ENCODE results near the gene DCANP1.

GRCh38 chr5:135440916-135441315 lies 6.2 kb downstream of the DCANP1 start:
- TF ChIP-seq POLR2A (IDR thresholded peaks at IDR 0.05; ENCODE audit: low read length) (no peak), GATA1 (IDR thresholded peaks at IDR 0.05; ENCODE audit: low read depth, low read length) (no peak)

Measured in erythroblast (primary cell).